DND-41 (cell line): ENCODE measurements around the gene FARSA.

ENCODE experiments used
- ATAC-seq: fragments of 200-7000 bp; cut with Tn5 transposase; 3 replicates; pipeline ENCODE4 v1.9.1; 2021; ENCODE audit warnings: low read depth; ENCODE audit not compliant: insufficient read depth
- DNase-seq: peaks from one replicate; pipeline ENCODE4 v3.0.0-alpha.2; 2020
- H2AFZ ChIP-seq: 2 replicates; pipeline ENCODE4 v1.6.0; 2012; ENCODE audit warnings: low read depth, low read length
- H3K27ac ChIP-seq: 2 replicates; pipeline ENCODE4 v1.5.1; 2012; ENCODE audit warnings: low read length, inconsistent platforms
- H3K27me3 ChIP-seq: fragments of 200-600 bp; sonication (generic); 2 replicates; pipeline ENCODE4 v1.6.0; 2012; ENCODE audit warnings: low read length, mild to moderate bottlenecking, inconsistent platforms; ENCODE audit not compliant: insufficient read depth, poor library complexity
- H3K36me3 ChIP-seq: 2 replicates; pipeline ENCODE4 v1.5.1; 2012; ENCODE audit warnings: low read length, inconsistent platforms; ENCODE audit not compliant: insufficient read depth
- H3K4me1 ChIP-seq: 2 replicates; pipeline ENCODE4 v1.5.1; 2012; ENCODE audit warnings: mild to moderate bottlenecking, low read length; ENCODE audit not compliant: insufficient read depth
- H3K4me2 ChIP-seq: 2 replicates; pipeline ENCODE4 v1.6.0; 2012; ENCODE audit warnings: mild to moderate bottlenecking, moderate library complexity, low read length, inconsistent platforms; ENCODE audit not compliant: insufficient read depth
- H3K4me3 ChIP-seq, 2 experiments: fragments of 200-600 bp in 1 of 2; shearing (Covaris generic) in 1 of 2; 2 replicates each; pipeline ENCODE4 v1.5.1; 2012 to 2016; ENCODE audit warnings: inconsistent platforms in 2 of 2, low read length in 2 of 2, mild to moderate bottlenecking in 2 of 2, low read depth in 1 of 2, moderate library complexity in 1 of 2
- H3K79me2 ChIP-seq: 2 replicates; pipeline ENCODE4 v1.6.0; 2012; ENCODE audit warnings: low read length, inconsistent platforms; ENCODE audit not compliant: insufficient read depth
- H3K9ac ChIP-seq: 2 replicates; pipeline ENCODE4 v1.6.0; 2012; ENCODE audit warnings: low read depth, mild to moderate bottlenecking, inconsistent platforms, low read length, moderate library complexity
- H3K9me3 ChIP-seq: 2 replicates; pipeline ENCODE4 v1.5.1; 2012; ENCODE audit warnings: low read length, moderate library complexity, mild to moderate bottlenecking, inconsistent platforms; ENCODE audit not compliant: insufficient read depth, severe bottlenecking
- H4K20me1 ChIP-seq: 2 replicates; pipeline ENCODE4 v1.6.0; 2012; ENCODE audit warnings: low read length; ENCODE audit not compliant: insufficient read depth
- CTCF ChIP-seq: IDR thresholded peaks from 2 replicates; pipeline ENCODE4 v1.5.1; 2012; ENCODE audit warnings: borderline replicate concordance, low read length, moderate library complexity, mild to moderate bottlenecking; ENCODE audit not compliant: poor library complexity, severe bottlenecking; ENCODE audit errors: extremely low read depth
- EZH2 ChIP-seq: IDR thresholded peaks from 3 replicates; pipeline ENCODE4 v1.6.1; 2012; ENCODE audit warnings: borderline replicate concordance, low read depth, mild to moderate bottlenecking, moderate library complexity, low read length, inconsistent platforms; ENCODE audit not compliant: severe bottlenecking

Gene FARSA

GRCh38 chr19:12872941-12873890 is 60.3 kb downstream of the FARSA start:
- Histone ChIP-seq H2AFZ (no peak overlapping the region), H3K4me2 (no peak overlapping the region), H3K9me3 (no peaks in the 10 kb centered on the region), H3K9ac (no peak overlapping the region), H4K20me1 (no peaks in the 10 kb centered on the region), H3K4me3 (no peak overlapping the region), H3K4me1 (peaks cover 4% of the 10 kb centered on the region), H3K27me3 (no peaks in the 10 kb centered on the region), H3K27ac (no peak overlapping the region), H3K36me3 (peaks cover 45% of the 10 kb centered on the region), H3K79me2 (no peaks in the 10 kb centered on the region)
- ATAC-seq (peak; percentile 55), DNase-seq (peak; percentile 71)
- TF ChIP-seq EZH2 (no peak), CTCF (no peak)
